Neuronal stem cell (in vitro differentiated cells): ENCODE data around the gene FAM53A.

Experiments used
- DNase-seq: peaks from one replicate; pipeline ENCODE4 v3.0.0-alpha.2; 2013; ENCODE audit warnings: low spot score
- H2AFZ ChIP-seq: one replicate; pipeline ENCODE4 v1.6.1; 2013; ENCODE audit warnings: mild to moderate bottlenecking, low read length, inconsistent platforms
- H2AK5ac ChIP-seq: 2 replicates; pipeline ENCODE4 v1.6.1; 2013; ENCODE audit warnings: low read depth, mild to moderate bottlenecking, inconsistent platforms, low read length, moderate library complexity, mixed read lengths
- H2BK120ac ChIP-seq: 2 replicates; pipeline ENCODE4 v1.6.1; 2013; ENCODE audit warnings: low read depth, mild to moderate bottlenecking, inconsistent platforms, low read length, moderate library complexity, mixed read lengths
- H2BK12ac ChIP-seq: one replicate; pipeline ENCODE4 v1.6.1; 2013; ENCODE audit warnings: low read length, inconsistent platforms
- H2BK15ac ChIP-seq: 2 replicates; pipeline ENCODE4 v1.6.1; 2013; ENCODE audit warnings: mild to moderate bottlenecking, low read length, inconsistent platforms, mixed read lengths
- H2BK5ac ChIP-seq: one replicate; pipeline ENCODE4 v1.6.1; 2013; ENCODE audit warnings: inconsistent platforms, mild to moderate bottlenecking, low read length, moderate library complexity
- H3K14ac ChIP-seq: one replicate; pipeline ENCODE4 v1.6.1; 2013; ENCODE audit warnings: low read length, inconsistent platforms
- H3K18ac ChIP-seq: 2 replicates; pipeline ENCODE4 v1.6.1; 2013; ENCODE audit warnings: low read length, inconsistent platforms
- H3K23ac ChIP-seq: 2 replicates; pipeline ENCODE4 v1.6.1; 2013; ENCODE audit warnings: low read depth, mild to moderate bottlenecking, mixed read lengths, low read length, inconsistent platforms; ENCODE audit not compliant: poor library complexity
- H3K27ac ChIP-seq: replicated peaks from 3 replicates; pipeline ENCODE4 v1.5.1; 2013; ENCODE audit warnings: low read length, inconsistent platforms
- H3K27me3 ChIP-seq, 3 experiments: 2 replicates each; pipeline ENCODE4 v1.6.1; 2013; ENCODE audit warnings: low read length in 3 of 3, mild to moderate bottlenecking in 2 of 3, inconsistent platforms in 1 of 3, low read depth in 1 of 3, mixed read lengths in 1 of 3, moderate library complexity in 1 of 3; ENCODE audit not compliant: control insufficient read depth in 3 of 3, insufficient read depth in 3 of 3
- H3K36me3 ChIP-seq, 2 donors: replicated peaks in 1 of 2; 2 replicates each; pipeline ENCODE4 v1.6.1; 2013; ENCODE audit warnings: low read length in 2 of 2; ENCODE audit not compliant: control insufficient read depth in 2 of 2, insufficient read depth in 2 of 2
- H3K4ac ChIP-seq: 2 replicates; pipeline ENCODE4 v1.6.1; 2013; ENCODE audit warnings: inconsistent platforms, mild to moderate bottlenecking, low read length, moderate library complexity
- H3K4me1 ChIP-seq, 2 donors: 1 replicate in 1 of 2; 2 replicates in 1 of 2; pipeline ENCODE4 v1.6.1; 2013; ENCODE audit warnings: low read length in 2 of 2, low read depth in 1 of 2; ENCODE audit not compliant: control insufficient read depth in 2 of 2, insufficient read depth in 1 of 2
- H3K4me2 ChIP-seq: one replicate; pipeline ENCODE4 v1.6.1; 2013; ENCODE audit warnings: mild to moderate bottlenecking, low read length, inconsistent platforms; ENCODE audit not compliant: insufficient read depth, poor library complexity, severe bottlenecking
- H3K4me3 ChIP-seq, 2 donors: 2 replicates each; pipeline ENCODE4 v1.5.1; 2013; ENCODE audit warnings: low read length in 2 of 2, mild to moderate bottlenecking in 2 of 2, inconsistent platforms in 1 of 2, moderate library complexity in 1 of 2
- H3K79me1 ChIP-seq: one replicate; pipeline ENCODE4 v1.6.1; 2013; ENCODE audit warnings: low read depth, mild to moderate bottlenecking, inconsistent platforms, low read length, moderate library complexity
- H3K9ac ChIP-seq: one replicate; pipeline ENCODE4 v1.6.1; 2013; ENCODE audit warnings: mild to moderate bottlenecking, low read depth, low read length, inconsistent platforms; ENCODE audit not compliant: poor library complexity
- H3K9me3 ChIP-seq, 2 donors: replicated peaks in 1 of 2; 2 replicates each; pipeline versions ENCODE3 to v1.6.1; 2013; ENCODE audit warnings: low read length in 2 of 2, mild to moderate bottlenecking in 2 of 2, inconsistent platforms in 1 of 2, low read depth in 1 of 2, mixed read lengths in 1 of 2, moderate library complexity in 1 of 2; ENCODE audit not compliant: control insufficient read depth in 2 of 2, insufficient read depth in 1 of 2
- H4K8ac ChIP-seq: one replicate; pipeline ENCODE4 v1.6.1; 2013; ENCODE audit warnings: low read depth, mild to moderate bottlenecking, inconsistent platforms, low read length, moderate library complexity
- H4K91ac ChIP-seq: one replicate; pipeline ENCODE4 v1.6.1; 2013; ENCODE audit warnings: low read length, low read depth, mild to moderate bottlenecking, inconsistent platforms; ENCODE audit not compliant: poor library complexity
- WGBS, 2 donors: extraction: QIAGEN DNeasy Blood & Tissue Kit; methylation state at CpG; one replicate each; pipeline ENCODE4 v1.1.7; 2013; ENCODE audit warnings: missing lambda C conversion rate in 2 of 2, mixed read lengths in 1 of 2; ENCODE audit not compliant: insufficient read length in 2 of 2, insufficient replicate concordance in 1 of 2; ENCODE audit errors: extremely low coverage in 2 of 2; 5-methylcytosine and 5-hydroxymethylcytosine counted together

The FAM53A gene

DNA sequence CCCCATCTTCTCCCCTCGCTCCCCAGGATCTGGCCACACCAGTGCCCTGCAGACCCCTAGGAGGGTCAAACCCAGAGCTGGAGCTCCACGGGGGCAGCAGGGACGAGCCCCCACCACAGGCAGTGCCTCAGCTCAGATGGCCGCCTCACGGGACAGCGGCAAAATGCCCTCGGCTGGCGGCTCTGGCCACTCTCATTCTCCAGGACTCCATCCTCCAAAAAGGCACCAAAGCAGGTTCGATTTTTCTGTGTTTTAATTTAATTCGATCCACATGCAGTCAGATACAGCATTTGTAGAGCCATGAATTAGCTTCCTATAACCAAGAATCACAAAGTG, 8.3 kb downstream of the FAM53A start:
- Histone ChIP-seq H3K4me1 (peaks cover 4 to 5% of the 10 kb centered on the region in 2 donors), H4K91ac (no peak overlapping the region), H3K4me3 (no peak overlapping the region), H3K27ac (no peak overlapping the region), H2AFZ (no peak overlapping the region), H3K23ac (no peak overlapping the region), H2BK120ac (no peak overlapping the region), H3K9ac (no peak overlapping the region), H4K8ac (no peak overlapping the region), H2AK5ac (peak overlapping the region; percentile 58), H3K9me3 (no peaks in the 10 kb centered on the region), H3K4ac (no peak overlapping the region), H2BK15ac (no peak overlapping the region), H3K18ac (peak overlapping the region; percentile 77), H2BK12ac (no peak overlapping the region), H3K14ac (no peak overlapping the region), H2BK5ac (no peak overlapping the region), H3K4me2 (no peak overlapping the region), H3K36me3 (no peaks in the 10 kb centered on the region), H3K79me1 (peaks cover 2% of the 10 kb centered on the region), H3K27me3 (peaks cover 0 to 24% (median 0%) of the 10 kb centered on the region in 3 experiments)
- no CpG with 5 or more reads among the region's 10 CpGs for WGBS, 2 donors
- no peak for DNase-seq

DNA sequence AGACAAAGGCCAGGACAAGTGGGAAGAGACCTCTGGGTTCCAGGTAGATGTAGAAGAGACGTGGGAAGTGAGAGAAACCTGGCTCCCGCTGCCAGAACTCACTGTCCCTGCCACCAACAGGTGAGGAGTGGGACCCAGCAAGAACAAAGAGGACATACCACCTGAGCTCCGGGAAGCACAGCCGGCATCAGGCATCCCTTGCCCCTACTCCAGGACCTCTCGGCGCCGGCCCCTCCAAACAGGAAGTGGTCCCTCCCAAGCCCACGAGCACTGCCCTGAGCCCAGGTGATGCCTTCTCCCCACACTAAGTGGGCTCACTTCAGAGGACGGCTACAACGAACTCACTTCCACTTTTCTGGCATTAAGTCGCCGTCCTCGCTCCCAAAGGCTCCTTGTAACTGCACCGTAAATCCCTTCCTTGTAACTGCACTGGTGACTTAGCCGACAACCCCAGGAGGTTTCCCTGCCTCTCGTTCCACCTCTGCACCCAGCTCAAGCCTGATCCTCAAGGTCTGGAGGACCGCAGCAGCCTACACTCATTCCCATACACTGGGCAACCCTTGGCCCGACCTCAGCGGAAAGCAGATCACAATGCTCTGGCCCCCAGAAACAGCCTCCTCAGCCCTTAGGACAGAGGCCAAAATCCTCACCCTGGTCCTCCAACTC, 8.8 kb downstream of the FAM53A start:
- Histone ChIP-seq H2BK12ac (no peak overlapping the region), H3K4me1 (peaks cover 4 to 5% of the 10 kb centered on the region in 2 donors), H2BK5ac (no peak overlapping the region), H3K9me3 (no peaks in the 10 kb centered on the region), H3K4me2 (no peak overlapping the region), H3K79me1 (peaks cover 2% of the 10 kb centered on the region), H2BK120ac (no peak overlapping the region), H3K9ac (peak overlapping the region; percentile 60), H3K4ac (no peak overlapping the region), H4K91ac (no peak overlapping the region), H3K18ac (peak overlapping the region; percentile 72), H3K4me3 (peak overlapping the region in 1 of 2 donors; percentile 53), H3K14ac (peak overlapping the region; percentile 56), H3K23ac (no peak overlapping the region), H3K36me3 (no peaks in the 10 kb centered on the region), H2AK5ac (peak overlapping the region; percentile 58), H2AFZ (peak overlapping the region; percentile 53), H2BK15ac (peak overlapping the region; percentile 21), H3K27ac (no peak overlapping the region), H4K8ac (no peak overlapping the region), H3K27me3 (peaks cover 0 to 24% (median 0%) of the 10 kb centered on the region in 3 experiments)
- no CpG with 5 or more reads among the region's 19 CpGs for WGBS, 2 donors
- DNase-seq: no peak

DNA sequence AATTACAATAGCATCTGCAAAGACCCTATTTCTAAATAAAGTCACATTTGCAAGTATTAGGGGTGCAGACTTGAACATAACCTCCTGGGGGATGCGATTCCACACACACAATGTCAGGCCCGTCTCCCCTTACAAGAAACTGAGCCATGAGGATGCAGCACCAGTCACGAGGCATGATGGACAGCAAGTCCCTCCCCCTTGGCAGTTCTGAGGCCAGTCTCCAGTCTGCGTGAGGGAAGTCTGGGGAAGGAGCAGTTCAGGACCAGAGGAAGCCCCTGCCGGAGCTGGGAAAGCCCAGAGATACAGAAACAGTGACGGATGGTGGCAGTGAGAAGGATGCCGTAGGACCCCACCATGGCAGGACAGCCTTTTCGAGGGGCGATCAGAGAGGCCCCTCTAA, 9.4 kb downstream of the FAM53A start:
- no peak overlapping the region for H4K91ac ChIP-seq
- H3K27ac ChIP-seq: no peak overlapping the region
- H3K9ac ChIP-seq: no peak overlapping the region
- no peak overlapping the region for H2BK120ac ChIP-seq
- peaks cover 2% of the 10 kb centered on the region for H3K79me1 ChIP-seq
- no peaks in the 10 kb centered on the region for H3K36me3 ChIP-seq
- H3K14ac ChIP-seq: peak overlapping the region; percentile 89
- no peak overlapping the region for H3K18ac ChIP-seq
- H3K27me3 ChIP-seq: peaks cover 0 to 24% (median 0%) of the 10 kb centered on the region in 3 experiments
- DNase-seq: no peak
- H4K8ac ChIP-seq: no peak overlapping the region
- WGBS, 2 donors: no CpG with 5 or more reads among the region's 9 CpGs
- no peak overlapping the region for H2BK15ac ChIP-seq
- no peak overlapping the region for H2BK5ac ChIP-seq
- no peak overlapping the region for H3K4ac ChIP-seq
- H3K4me1 ChIP-seq: peaks cover 4 to 5% of the 10 kb centered on the region in 2 donors
- no peak overlapping the region for H3K23ac ChIP-seq
- peak overlapping the region; percentile 53 for H2AFZ ChIP-seq
- no peak overlapping the region for H3K4me2 ChIP-seq
- H2AK5ac ChIP-seq: no peak overlapping the region
- peak overlapping the region; percentile 58 for H2BK12ac ChIP-seq
- no peak overlapping the region for H3K4me3 ChIP-seq
- H3K9me3 ChIP-seq: no peaks in the 10 kb centered on the region

DNA sequence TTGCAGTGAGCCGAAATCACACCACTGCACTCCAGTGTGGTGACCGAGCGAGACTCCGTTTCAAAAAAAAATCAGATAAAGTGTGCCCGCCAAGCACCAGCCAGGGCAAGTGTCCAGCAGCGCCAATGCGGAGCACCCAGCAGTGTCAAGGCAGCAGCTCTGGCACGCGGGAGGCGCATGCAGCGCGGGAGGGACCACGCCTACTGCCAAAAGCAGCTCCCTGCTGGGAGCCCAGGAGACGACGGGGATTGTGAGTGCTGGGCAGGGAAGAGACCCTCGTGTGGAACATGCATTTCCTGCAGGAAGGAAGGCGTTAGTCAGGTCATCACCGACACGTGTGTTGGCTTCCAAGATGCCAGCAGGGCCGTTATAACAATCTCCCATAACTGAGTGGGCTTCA, 10.4 kb downstream of the FAM53A start:
- Histone ChIP-seq H4K91ac (no peak overlapping the region), H3K9ac (no peak overlapping the region), H3K23ac (no peak overlapping the region), H2AFZ (no peak overlapping the region), H2AK5ac (no peak overlapping the region), H2BK15ac (no peak overlapping the region), H3K79me1 (peaks cover 2% of the 10 kb centered on the region), H3K4me3 (no peak overlapping the region), H2BK12ac (no peak overlapping the region), H3K36me3 (no peaks in the 10 kb centered on the region), H3K4me2 (no peak overlapping the region), H3K14ac (peak overlapping the region; percentile 94), H3K18ac (peak overlapping the region; percentile 57), H3K4me1 (peaks cover 4 to 5% of the 10 kb centered on the region in 2 donors), H2BK5ac (no peak overlapping the region), H3K27ac (no peak overlapping the region), H4K8ac (peak overlapping the region; percentile 30), H3K27me3 (peaks cover 0 to 24% (median 0%) of the 10 kb centered on the region in 3 experiments), H2BK120ac (no peak overlapping the region), H3K9me3 (no peaks in the 10 kb centered on the region), H3K4ac (no peak overlapping the region)
- no peak for DNase-seq
- no CpG with 5 or more reads among the region's 20 CpGs for WGBS, 2 donors
